H9 (cell line): Measurements from ENCODE around the gene MYMK. TPM values are rescaled to one million over a fixed set of nuclear protein-coding genes. Genes with fewer than 3 reads are reported as not detected.
A peak's percentile ranks its signal among the peaks of the same experiment; 100 is the strongest.

Experiments used
- DNase-seq: peaks from one replicate; pipeline ENCODE4 v3.0.0-alpha.2; 2017
- H2AFZ ChIP-seq: one replicate; pipeline ENCODE4 v1.6.1; 2013; ENCODE audit warnings: mild to moderate bottlenecking, low read length, control low read depth, moderate library complexity
- H2AK5ac ChIP-seq: 2 replicates; pipeline ENCODE4 v1.6.1; 2013; ENCODE audit warnings: low read length, control low read depth, mixed read lengths; ENCODE audit not compliant: insufficient read length
- H2BK120ac ChIP-seq: one replicate; pipeline ENCODE4 v1.6.1; 2013; ENCODE audit warnings: low read depth, mild to moderate bottlenecking, low read length, control low read depth, inconsistent platforms; ENCODE audit not compliant: poor library complexity, severe bottlenecking
- H2BK12ac ChIP-seq: 2 replicates; pipeline ENCODE4 v1.6.1; 2013; ENCODE audit warnings: low read length, control low read depth, mixed read lengths, low read depth; ENCODE audit not compliant: insufficient read length
- H2BK15ac ChIP-seq: 2 replicates; pipeline ENCODE4 v1.6.1; 2013; ENCODE audit warnings: low read depth, low read length, control low read depth
- H2BK20ac ChIP-seq: one replicate; pipeline ENCODE4 v1.6.1; 2013; ENCODE audit warnings: low read depth, mild to moderate bottlenecking, low read length, control low read depth, inconsistent platforms; ENCODE audit not compliant: poor library complexity, severe bottlenecking
- H2BK5ac ChIP-seq: 2 replicates; pipeline ENCODE4 v1.6.1; 2013; ENCODE audit warnings: low read length, control low read depth, mixed read lengths; ENCODE audit not compliant: insufficient read length
- H3K14ac ChIP-seq: 2 replicates; pipeline ENCODE4 v1.6.1; 2013; ENCODE audit warnings: low read length, control low read depth; ENCODE audit not compliant: insufficient read depth
- H3K18ac ChIP-seq: 2 replicates; pipeline ENCODE4 v1.6.1; 2013; ENCODE audit warnings: low read depth, mild to moderate bottlenecking, mixed read lengths, low read length, control low read depth; ENCODE audit not compliant: insufficient read length
- H3K23ac ChIP-seq: 2 replicates; pipeline ENCODE4 v1.6.1; 2013; ENCODE audit warnings: low read length, control low read depth, mixed read lengths, low read depth; ENCODE audit not compliant: insufficient read length
- H3K23me2 ChIP-seq: 2 replicates; pipeline ENCODE4 v1.6.1; 2013; ENCODE audit warnings: low read depth, mild to moderate bottlenecking, mixed read lengths, low read length, control low read depth; ENCODE audit not compliant: insufficient read length, poor library complexity, severe bottlenecking
- H3K27ac ChIP-seq: 2 replicates; pipeline ENCODE4 v1.5.1; 2013; ENCODE audit warnings: low read length, control low read depth, mixed read lengths, low read depth; ENCODE audit not compliant: insufficient read length
- H3K27me3 ChIP-seq: 2 replicates; pipeline ENCODE4 v1.6.1; 2013; ENCODE audit warnings: low read length, control low read depth, inconsistent platforms; ENCODE audit not compliant: insufficient read depth
- H3K4ac ChIP-seq: 2 replicates; pipeline ENCODE4 v1.6.1; 2013; ENCODE audit warnings: low read depth, mild to moderate bottlenecking, control low read depth, inconsistent platforms, low read length, moderate library complexity
- H3K4me1 ChIP-seq: 2 replicates; pipeline ENCODE4 v1.6.1; 2013; ENCODE audit warnings: low read length, control low read depth, inconsistent platforms; ENCODE audit not compliant: insufficient read depth
- H3K4me2 ChIP-seq: 2 replicates; pipeline ENCODE4 v1.6.1; 2013; ENCODE audit warnings: low read length, control low read depth, mixed read lengths; ENCODE audit not compliant: insufficient read length, insufficient read depth
- H3K56ac ChIP-seq: 2 replicates; pipeline ENCODE4 v1.6.1; 2013; ENCODE audit warnings: low read depth, mild to moderate bottlenecking, mixed read lengths, low read length, control low read depth; ENCODE audit not compliant: insufficient read length
- H3K79me1 ChIP-seq: 2 replicates; pipeline ENCODE4 v1.6.1; 2013; ENCODE audit warnings: low read depth, mild to moderate bottlenecking, moderate library complexity, low read length, control low read depth, inconsistent platforms; ENCODE audit not compliant: insufficient read depth, poor library complexity, severe bottlenecking
- H3K79me2 ChIP-seq: 2 replicates; pipeline ENCODE4 v1.6.1; 2013; ENCODE audit warnings: low read length, control low read depth, inconsistent platforms; ENCODE audit not compliant: insufficient read depth
- H3K9ac ChIP-seq: 2 replicates; pipeline ENCODE4 v1.6.1; 2013; ENCODE audit warnings: low read length, control low read depth, mixed read lengths; ENCODE audit not compliant: insufficient read length; ENCODE audit errors: extremely low read depth
- H3K9me3 ChIP-seq: one replicate; pipeline ENCODE4 v1.6.1; 2013; ENCODE audit warnings: low read depth, low read length, inconsistent platforms; ENCODE audit not compliant: control insufficient read depth
- H3T11ph ChIP-seq: one replicate; pipeline ENCODE4 v1.6.1; 2013; ENCODE audit warnings: mild to moderate bottlenecking, low read length, control low read depth, inconsistent platforms
- H4K20me1 ChIP-seq: one replicate; pipeline ENCODE4 v1.6.1; 2013; ENCODE audit not compliant: control insufficient read depth, insufficient read length, insufficient read depth
- H4K5ac ChIP-seq: 2 replicates; pipeline ENCODE4 v1.6.1; 2013; ENCODE audit warnings: low read depth, mild to moderate bottlenecking, mixed read lengths, low read length, control low read depth; ENCODE audit not compliant: insufficient read length
- H4K8ac ChIP-seq: replicated peaks from 2 replicates; pipeline ENCODE4 v1.6.1; 2013; ENCODE audit warnings: low read length, control low read depth, mixed read lengths, low read depth; ENCODE audit not compliant: insufficient read length
- H4K91ac ChIP-seq: 2 replicates; pipeline ENCODE4 v1.6.1; 2013; ENCODE audit warnings: low read depth, mild to moderate bottlenecking, moderate library complexity, mixed read lengths, low read length, control low read depth; ENCODE audit not compliant: insufficient read length
- H3K27ac Mint-ChIP-seq, 3 experiments: 2 replicates in 2 of 3; 3 replicates in 1 of 3; pipeline ENCODE4 v1.8.0; 2020 to 2021; ENCODE audit warnings: mixed read lengths in 3 of 3, mild to moderate bottlenecking in 1 of 3, moderate library complexity in 1 of 3
- H3K27me3 Mint-ChIP-seq: 2 replicates; pipeline ENCODE4 v1.8.0; 2021; ENCODE audit warnings: low read depth, mild to moderate bottlenecking, moderate library complexity, mixed read lengths
- H3K36me3 Mint-ChIP-seq, 3 experiments: 2 replicates in 2 of 3; 3 replicates in 1 of 3; pipeline ENCODE4 v1.8.0; 2020 to 2021; ENCODE audit warnings: low read depth in 3 of 3, mixed read lengths in 3 of 3; ENCODE audit not compliant: insufficient read depth in 1 of 3
- H3K4me1 Mint-ChIP-seq, 2 experiments: 2 replicates each; pipeline ENCODE4 v1.8.0; 2020; ENCODE audit warnings: mixed read lengths in 2 of 2
- H3K4me3 Mint-ChIP-seq, 2 experiments: 2 replicates in 1 of 2; 3 replicates in 1 of 2; pipeline ENCODE4 v1.8.0; 2020 to 2021; ENCODE audit warnings: mild to moderate bottlenecking in 2 of 2, mixed read lengths in 2 of 2, moderate library complexity in 1 of 2
- H3K9me3 Mint-ChIP-seq, 2 experiments: 2 replicates in 1 of 2; 3 replicates in 1 of 2; pipeline ENCODE4 v1.8.0; 2020; ENCODE audit warnings: mild to moderate bottlenecking in 2 of 2, mixed read lengths in 2 of 2, moderate library complexity in 1 of 2
- CTCF ChIP-seq: fragments of 200-600 bp; sonication (generic); conservative IDR thresholded peaks from 3 replicates; pipeline ENCODE4 v1.8.0; 2021; ENCODE audit warnings: antibody characterized with exemption, mild to moderate bottlenecking
- WGBS: extraction: QIAGEN DNeasy Blood & Tissue Kit; methylation state at CpG from one replicate; pipeline ENCODE4 v1.1.7; 2013; ENCODE audit warnings: missing lambda C conversion rate, low lambda C conversion rate, mixed read lengths; ENCODE audit not compliant: insufficient read length; ENCODE audit errors: extremely low coverage; 5-methylcytosine and 5-hydroxymethylcytosine counted together
- total RNA-seq: library from RNA; stranded (reverse); gene quantifications from 2 replicates; pipeline ENCODE4 v1.2.1, GENCODE V29; 2021

MYMK gene
- total RNA-seq, 1 experiment from 2014 or later, result not detected

- Histone ChIP-seq H3T11ph (no peak overlapping the region), H3K9ac (no peak overlapping the region)
Observed at GRCh38 chr9:133570691-133571080, 45.9 kb upstream of the MYMK start.

More at GRCh38 chr9:133570691-133571080, 45.9 kb upstream of the MYMK start:
- H3K9me3 ChIP-seq, result no peaks in the 10 kb centered on the region
- no peak overlapping the region for H3K27ac ChIP-seq
- no peak for TF ChIP-seq CTCF
- H3K4ac ChIP-seq, result no peak overlapping the region
- H2AFZ ChIP-seq, result no peak overlapping the region
- H3K36me3 Mint-ChIP-seq, result no peaks in the 10 kb centered on the region; a peak in 1 of 7 replicates
- peak overlapping the region in 2 of 3 experiments; percentile 66 to 85; a peak in 1 of 7 replicates for H3K27ac Mint-ChIP-seq
- no peaks in the 10 kb centered on the region for H3K27me3 ChIP-seq
- no peak overlapping the region for H3K23ac ChIP-seq
- H4K5ac ChIP-seq, result no peak overlapping the region
- no peaks in the 10 kb centered on the region for H3K9me3 Mint-ChIP-seq
- no peak overlapping the region for H2BK15ac ChIP-seq
- no peak overlapping the region for H2AK5ac ChIP-seq
- 0 out of 2 replicates have a peak overlapping the region, but pooled peaks have one; percentile 22 for H3K14ac ChIP-seq
- DNase-seq, result no peak
- no peaks in the 10 kb centered on the region for H3K79me2 ChIP-seq
- peaks cover 1% of the 10 kb centered on the region for H3K27me3 Mint-ChIP-seq
- no peak overlapping the region for H3K18ac ChIP-seq
- H2BK12ac ChIP-seq, result no peak overlapping the region
- no peaks in the 10 kb centered on the region for H3K23me2 ChIP-seq
- no peak overlapping the region for H3K56ac ChIP-seq
- H3K4me1 ChIP-seq, result no peaks in the 10 kb centered on the region
- H2BK5ac ChIP-seq, result no peak overlapping the region
- H2BK20ac ChIP-seq, result no peak overlapping the region
- H3K79me1 ChIP-seq, result no peaks in the 10 kb centered on the region
- no peaks in the 10 kb centered on the region for H4K20me1 ChIP-seq
- no CpG with 5 or more reads among the region's 16 CpGs for WGBS
- no peak overlapping the region for H3K4me3 Mint-ChIP-seq
- H4K8ac ChIP-seq, result no peak overlapping the region
- H3K4me1 Mint-ChIP-seq, result peaks cover 1 to 11% of the 10 kb centered on the region in 2 experiments; a peak in 2 of 4 replicates
- H4K91ac ChIP-seq, result no peak overlapping the region
- no peak overlapping the region for H2BK120ac ChIP-seq
- no peak overlapping the region for H3K4me2 ChIP-seq
